HepG2 (cell line): ENCODE measurements around the gene PDE6C. TPM values are rescaled to one million over a fixed set of nuclear protein-coding genes. Genes with fewer than 3 reads are reported as not detected.
A peak's percentile ranks its signal among the peaks of the same experiment; 100 is the strongest.

Source experiments
- CREB3 ChIP-seq: sonication (generic); formaldehyde crosslinking; IDR thresholded peaks from 2 replicates; pipeline ENCODE4 v1.5.0; 2020; ENCODE audit warnings: missing genetic modification reagents
- ELF3 ChIP-seq: IDR thresholded peaks from 2 replicates; pipeline ENCODE4 v1.6.1; 2016; ENCODE audit warnings: missing genetic modification reagents, missing compliant biosample characterization
- ELF4 ChIP-seq: sonication (generic); formaldehyde crosslinking; IDR thresholded peaks from 2 replicates; pipeline ENCODE4 v1.5.0; 2020; ENCODE audit warnings: missing genetic modification reagents, mild to moderate bottlenecking, moderate library complexity, borderline replicate concordance
- ESRRA ChIP-seq: sonication (generic); formaldehyde crosslinking; IDR thresholded peaks from 2 replicates; pipeline ENCODE4 v1.5.1; 2020; ENCODE audit warnings: mild to moderate bottlenecking, low read depth, missing genetic modification reagents
- HMGA1 ChIP-seq: sonication (generic); formaldehyde crosslinking; conservative IDR thresholded peaks from 2 replicates; pipeline ENCODE4 v1.4.0; 2020; ENCODE audit warnings: missing genetic modification reagents
- HOXA5 ChIP-seq: sonication (generic); formaldehyde crosslinking; IDR thresholded peaks from 2 replicates; pipeline ENCODE4 v1.4.0; 2020; ENCODE audit warnings: missing genetic modification reagents
- IRF9 ChIP-seq: sonication (generic); formaldehyde crosslinking; IDR thresholded peaks from 2 replicates; pipeline ENCODE4 v1.8.0; 2022; ENCODE audit warnings: missing genetic modification reagents, mild to moderate bottlenecking, borderline replicate concordance
- MED1 ChIP-seq: sonication (generic); formaldehyde crosslinking; IDR thresholded peaks from 2 replicates; pipeline ENCODE4 v1.4.0; 2020; ENCODE audit warnings: missing genetic modification reagents
- MYC ChIP-seq: sonication (generic); formaldehyde crosslinking; IDR thresholded peaks from 2 replicates; pipeline ENCODE4 v1.9.0; 2021; ENCODE audit warnings: missing genetic modification reagents, borderline replicate concordance
- NFATC3 ChIP-seq: sonication (generic); formaldehyde crosslinking; IDR thresholded peaks from 2 replicates; pipeline ENCODE4 v1.5.1; 2020; ENCODE audit warnings: mild to moderate bottlenecking, missing genetic modification reagents
- PAX8 ChIP-seq: sonication (generic); formaldehyde crosslinking; IDR thresholded peaks from 2 replicates; pipeline ENCODE4 v1.8.0; 2022; ENCODE audit warnings: mild to moderate bottlenecking, missing genetic modification reagents, borderline replicate concordance
- PHB2 ChIP-seq: fragments of 450-650 bp; IDR thresholded peaks from 2 replicates; pipeline ENCODE4 v1.6.1; 2018; ENCODE audit not compliant: partially characterized antibody
- POLR2AphosphoS2 ChIP-seq: IDR thresholded peaks from 2 replicates; pipeline ENCODE4 v1.6.1; 2011; ENCODE audit warnings: low read depth, low read length, improper control_type of control experiment
- PRMT3 ChIP-seq: sonication (generic); formaldehyde crosslinking; IDR thresholded peaks from 2 replicates; pipeline ENCODE4 v1.8.1; 2022; ENCODE audit warnings: low read depth, mild to moderate bottlenecking, moderate library complexity, missing genetic modification reagents, borderline replicate concordance
- PRPF4 ChIP-seq: fragments of 200-400 bp; formaldehyde crosslinking; IDR thresholded peaks from 2 replicates; pipeline ENCODE4 v1.6.1; 2016; ENCODE audit warnings: low read length, low read depth; ENCODE audit not compliant: poor library complexity, severe bottlenecking
- REXO4 ChIP-seq: sonication (generic); formaldehyde crosslinking; IDR thresholded peaks from 2 replicates; pipeline ENCODE4 v1.8.0; 2022; ENCODE audit warnings: missing genetic modification reagents, mild to moderate bottlenecking, borderline replicate concordance
- SIN3B ChIP-seq: fragments of 150-350 bp; IDR thresholded peaks from 2 replicates; pipeline ENCODE4 v1.6.1; 2014; ENCODE audit warnings: low read length
- SOX6 ChIP-seq, 2 experiments: fragments of 450-650 bp in 1 of 2; sonication (generic) in 1 of 2; formaldehyde crosslinking in 1 of 2; IDR thresholded peaks; 2 replicates each; pipeline versions ENCODE4 v1.4.0 to v1.6.1; 2017 to 2020; ENCODE audit warnings: antibody characterized with exemption in 1 of 2, mild to moderate bottlenecking in 1 of 2, missing genetic modification reagents in 1 of 2
- TFE3 ChIP-seq: IDR thresholded peaks from 2 replicates; pipeline ENCODE4 v1.6.1; 2016
- ZNF232 ChIP-seq: sonication (generic); formaldehyde crosslinking; IDR thresholded peaks from 2 replicates; pipeline ENCODE4 v1.4.0; 2020; ENCODE audit warnings: missing genetic modification reagents, borderline replicate concordance
- ZNF24 ChIP-seq: fragments of 450-650 bp; IDR thresholded peaks from 2 replicates; pipeline ENCODE4 v1.6.1; 2017; ENCODE audit warnings: antibody characterized with exemption, mild to moderate bottlenecking
- ZNF317 ChIP-seq: sonication (generic); formaldehyde crosslinking; IDR thresholded peaks from 2 replicates; pipeline ENCODE4 v1.5.0; 2020; ENCODE audit warnings: mild to moderate bottlenecking, missing genetic modification reagents
- ZNF414 ChIP-seq: sonication (generic); formaldehyde crosslinking; IDR thresholded peaks from 2 replicates; pipeline ENCODE4 v1.5.0; 2020; ENCODE audit warnings: missing genetic modification reagents
- ZNF446 ChIP-seq: sonication (generic); formaldehyde crosslinking; IDR thresholded peaks from 2 replicates; pipeline ENCODE4 v1.5.0; 2020; ENCODE audit warnings: mild to moderate bottlenecking, missing genetic modification reagents
- ZNF577 ChIP-seq: sonication (generic); formaldehyde crosslinking; IDR thresholded peaks from 2 replicates; pipeline ENCODE4 v1.4.0; 2020; ENCODE audit warnings: mild to moderate bottlenecking, low read depth, missing genetic modification reagents, borderline replicate concordance
- ZNF678 ChIP-seq: sonication (generic); formaldehyde crosslinking; IDR thresholded peaks from 2 replicates; pipeline ENCODE4 v1.4.0; 2020; ENCODE audit warnings: mild to moderate bottlenecking, missing genetic modification reagents
- ZNF777 ChIP-seq: sonication (generic); formaldehyde crosslinking; IDR thresholded peaks from 2 replicates; pipeline ENCODE4 v1.4.0; 2020; ENCODE audit warnings: missing genetic modification reagents
- polyA plus RNA-seq, 8 experiments: library from polyadenylated mRNA; depleted of rRNA in 3 of 8; stranded (reverse) in 7 of 8; unstranded in 1 of 8; fragments of >200 nt; fragmentation: Illumina TruSeq in 4 of 8; extraction: Trizol in 4 of 8; gene quantifications; 2 replicates each; pipeline versions ENCODE4 v1.2.1 to v1.2.3, GENCODE V29; 2011 to 2016; ENCODE audit warnings: low read depth in 4 of 8, missing spikeins in 1 of 8, mixed read lengths in 1 of 8; ENCODE audit not compliant: insufficient read depth in 1 of 8
- total RNA-seq, 5 experiments: library from RNA; depleted of rRNA; stranded (reverse); fragments of >200 nt; fragmentation: Illumina TruSeq; extraction: Trizol; gene quantifications; 2 replicates each; pipeline ENCODE4 v1.2.3, GENCODE V29; 2016; ENCODE audit warnings: low read depth in 1 of 5

Gene PDE6C
- total and polyA plus RNA-seq, 2 of the 13 experiments (the other 11 are each of a cell fraction or from before 2014, with no cell fraction given): 0.64 TPM; not detected in 1

GRCh38 chr10:93601146-93601773, 11.1 kb upstream of the PDE6C start, which contains the start of gene RBP4 (continued):
- TF ChIP-seq NFATC3 (CRISPR knock-in tag) (0 out of 2 replicates have a peak, but pooled peaks have one; percentile 43), HMGA1 (CRISPR knock-in tag) (no peak), ZNF414 (peak; percentile 72; the same call in 1 of the 2 replicates), PRMT3 (CRISPR knock-in tag) (peak; percentile 83), IRF9 (CRISPR knock-in tag) (peak; percentile 56; the same call in 1 of the 2 replicates), ZNF678 (CRISPR knock-in tag) (0 out of 2 replicates have a peak, but pooled peaks have one; percentile 40), ZNF446 (CRISPR knock-in tag) (0 out of 2 replicates have a peak, but pooled peaks have one; percentile 23), CREB3 (CRISPR knock-in tag) (peak; percentile 49; the same call in 1 of the 2 replicates), SOX6 (IDR thresholded peaks at IDR 0.05) (no peak), SOX6 (CRISPR knock-in tag; IDR thresholded peaks at IDR 0.05) (peak; percentile 72; the same call in 1 of the 2 replicates), HOXA5 (CRISPR knock-in tag) (0 out of 2 replicates have a peak, but pooled peaks have one; percentile 53), ELF4 (CRISPR knock-in tag) (no peak), ZNF24 (no peak), MED1 (CRISPR knock-in tag) (peak; percentile 87), SIN3B (no peak), ZNF317 (CRISPR knock-in tag) (no peak), MYC (CRISPR knock-in tag) (peak; percentile 83), REXO4 (CRISPR knock-in tag) (peak; percentile 71; the same call in 1 of the 2 replicates), TFE3 (CRISPR knock-in tag) (peak; percentile 52), PRPF4 (no peak), ELF3 (CRISPR knock-in tag) (peak; percentile 41; the same call in 1 of the 2 replicates), ZNF577 (no peak), ZNF232 (CRISPR knock-in tag) (peak; percentile 16; the same call in 1 of the 2 replicates), PHB2 (no peak), ESRRA (CRISPR knock-in tag) (peak; percentile 73; the same call in 1 of the 2 replicates), POLR2AphosphoS2 (no peak), PAX8 (CRISPR knock-in tag) (no peak), ZNF777 (CRISPR knock-in tag) (no peak)
